ENCODE data around the gene NUAK2. TPM values are rescaled to one million over a fixed set of nuclear protein-coding genes. Genes with fewer than 3 reads are reported as not detected.

NUAK2 gene
- total and polyA plus RNA-seq, 2 of the 8 experiments (the other 6 are each of a cell fraction or from before 2014, with no cell fraction given): 9.4 to 12.9 TPM

- TF ChIP-seq CHD7 (IDR thresholded peaks at IDR 0.05; ENCODE audit: insufficient replicate concordance, low read length) (no peak), JUND (IDR thresholded peaks at IDR 0.05; ENCODE audit: low read length) (no peak), POLR2AphosphoS5 (IDR thresholded peaks at IDR 0.05; ENCODE audit: low read depth, low read length) (no peak), TEAD4 (IDR thresholded peaks at IDR 0.05; ENCODE audit: low read depth, low read length) (no peak), CBX8 (IDR thresholded peaks at IDR 0.05; ENCODE audit: borderline replicate concordance, low read depth, low read length) (no peak), PHF8 (conservative IDR thresholded peaks at IDR 0.05; ENCODE audit: low read depth, low read length) (no peak), JUN (IDR thresholded peaks at IDR 0.05; ENCODE audit: low read depth, low read length) (no peak), RFX5 (IDR thresholded peaks at IDR 0.05; ENCODE audit: borderline replicate concordance, low read depth, low read length) (no peak)
Observed at GRCh38 chr1:205263580-205264190, 57.9 kb downstream of the NUAK2 start (continued).
